Measurements from ENCODE around the gene ZNF280B. TPM values are rescaled to one million over a fixed set of nuclear protein-coding genes. Genes with fewer than 3 reads are reported as not detected.

ZNF280B gene
- total and polyA plus RNA-seq, 9 of the 15 experiments (the other 6 are each of a cell fraction or from before 2014, with no cell fraction given), result 7.7 to 29.9 (median 20.0) TPM

DNA sequence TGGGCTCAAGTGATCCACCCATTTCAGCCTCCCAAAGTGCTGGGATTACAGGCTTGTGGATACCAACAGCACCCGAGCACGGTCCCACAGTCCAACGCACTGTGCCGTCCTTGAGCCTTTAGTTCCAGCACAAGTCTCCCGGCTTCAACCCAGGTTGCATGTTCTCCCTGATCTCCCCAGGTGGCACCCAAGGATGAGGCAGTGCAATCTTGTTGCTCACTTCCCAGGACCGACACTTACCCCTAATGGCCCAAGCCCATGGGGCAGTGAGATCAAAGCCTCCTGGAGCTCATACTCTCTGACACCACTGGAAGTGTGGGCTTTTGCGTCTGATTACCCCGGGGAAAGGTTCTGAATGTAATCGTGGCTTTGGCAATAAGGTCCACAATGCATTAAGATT is 47.1 kb upstream of the ZNF280B start:
- DNase-seq (ENCODE audit: extremely low read depth in 1 of 4, low spot score in 3 of 4) (peak in 1 of 4 experiments; percentile 69), FAIRE-seq (no peak), ATAC-seq (no peak)
- H3K27me3 ChIP-seq (ENCODE audit: control insufficient read depth in 2 of 2, insufficient read depth in 2 of 2, low read length in 2 of 2), result no peaks in the 10 kb centered on the region
- intact Hi-C loops (cut with micrococcal nuclease), result loop anchor here (5.0 to 10.0 kb wide), 4 partner anchors 78 to 921 kb away; partner anchors contain the start of genes CCDC116, MAPK1 and YDJC
- 90% methylated on average over 9 of the region's 9 CpGs for WGBS (ENCODE audit: insufficient coverage, low coverage, missing lambda C conversion rate)
- peak overlapping the region; percentile 98 for H3K4me2 ChIP-seq (ENCODE audit: insufficient read depth, low read length)
- ChIA-PET CTCF (ENCODE audit: low intra/inter-chr PET ratio) (no interaction called here), POLR2A (interaction anchor here (0.6 to 15.3 kb wide), 23 partner anchors 10 to 573 kb away, joined by 3 to 708 read pairs (median 5); partner anchors contain the start of genes TOP3B, ZNF280A and ZNF280B)
- no TSS peak for BruUV-seq (replicated peaks)
- in situ Hi-C loops (cut with MboI), result no loop called here
- peak overlapping the region; percentile 90 for H3K27ac ChIP-seq (ENCODE audit: extremely low read depth, low read depth, low read length)
- H3K9me3 ChIP-seq (replicated peaks; ENCODE audit: control insufficient read depth, insufficient read depth, low read depth, low read length), result no peaks in the 10 kb centered on the region
- peaks cover 43% of the 10 kb centered on the region for H3K9me1 ChIP-seq (ENCODE audit: control insufficient read depth, insufficient read depth, low read length)
- peak overlapping the region; percentile 95 for H3K9ac ChIP-seq (ENCODE audit: insufficient read depth in 1 of 2, low read depth in 2 of 2, low read length in 2 of 2)
- peaks cover 55 to 56% of the 10 kb centered on the region in 2 experiments for H3K4me1 ChIP-seq (replicated peaks in 1 of 2; ENCODE audit: control insufficient read depth in 2 of 2, insufficient read depth in 2 of 2, low read length in 2 of 2)
- H3K36me3 ChIP-seq (ENCODE audit: control insufficient read depth, insufficient read depth, low read length), result peaks cover 68% of the 10 kb centered on the region
- H3K4me3 ChIP-seq, result no peak overlapping the region; the same call in 1 of the 2 replicates
- H4K20me1 ChIP-seq (replicated peaks; ENCODE audit: control insufficient read depth, insufficient read depth, low read length), result peaks cover 58% of the 10 kb centered on the region
- no peak overlapping the region for H2AFZ ChIP-seq (ENCODE audit: low read depth, low read length)
- TF ChIP-seq, protein P1, sequence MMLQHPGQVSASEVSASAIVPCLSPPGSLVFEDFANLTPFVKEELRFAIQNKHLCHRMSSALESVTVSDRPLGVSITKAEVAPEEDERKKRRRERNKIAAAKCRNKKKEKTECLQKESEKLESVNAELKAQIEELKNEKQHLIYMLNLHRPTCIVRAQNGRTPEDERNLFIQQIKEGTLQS (IDR thresholded peaks at IDR 0.05), result no peak
- TF ChIP-seq, protein P1 (CRISPR knock-in tag; conservative IDR thresholded peaks at IDR 0.05), result peak; percentile 43; the same call in 1 of the 2 replicates
- no peak for TF ChIP-seq RBFOX2 (IDR thresholded peaks at IDR 0.05; ENCODE audit: low read depth, low read length)
- TF ChIP-seq, protein P2, sequence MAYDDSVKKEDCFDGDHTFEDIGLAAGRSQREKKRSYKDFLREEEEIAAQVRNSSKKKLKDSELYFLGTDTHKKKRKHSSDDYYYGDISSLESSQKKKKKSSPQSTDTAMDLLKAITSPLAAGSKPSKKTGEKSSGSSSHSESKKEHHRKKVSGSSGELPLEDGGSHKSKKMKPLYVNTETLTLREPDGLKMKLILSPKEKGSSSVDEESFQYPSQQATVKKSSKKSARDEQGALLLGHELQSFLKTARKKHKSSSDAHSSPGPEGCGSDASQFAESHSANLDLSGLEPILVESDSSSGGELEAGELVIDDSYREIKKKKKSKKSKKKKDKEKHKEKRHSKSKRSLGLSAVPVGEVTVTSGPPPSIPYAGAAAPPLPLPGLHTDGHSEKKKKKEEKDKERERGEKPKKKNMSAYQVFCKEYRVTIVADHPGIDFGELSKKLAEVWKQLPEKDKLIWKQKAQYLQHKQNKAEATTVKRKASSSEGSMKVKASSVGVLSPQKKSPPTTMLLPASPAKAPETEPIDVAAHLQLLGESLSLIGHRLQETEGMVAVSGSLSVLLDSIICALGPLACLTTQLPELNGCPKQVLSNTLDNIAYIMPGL (CRISPR knock-in tag; IDR thresholded peaks at IDR 0.05), result peak; percentile 34; the same call in 1 of the 2 replicates
- TF ChIP-seq, protein P3, sequence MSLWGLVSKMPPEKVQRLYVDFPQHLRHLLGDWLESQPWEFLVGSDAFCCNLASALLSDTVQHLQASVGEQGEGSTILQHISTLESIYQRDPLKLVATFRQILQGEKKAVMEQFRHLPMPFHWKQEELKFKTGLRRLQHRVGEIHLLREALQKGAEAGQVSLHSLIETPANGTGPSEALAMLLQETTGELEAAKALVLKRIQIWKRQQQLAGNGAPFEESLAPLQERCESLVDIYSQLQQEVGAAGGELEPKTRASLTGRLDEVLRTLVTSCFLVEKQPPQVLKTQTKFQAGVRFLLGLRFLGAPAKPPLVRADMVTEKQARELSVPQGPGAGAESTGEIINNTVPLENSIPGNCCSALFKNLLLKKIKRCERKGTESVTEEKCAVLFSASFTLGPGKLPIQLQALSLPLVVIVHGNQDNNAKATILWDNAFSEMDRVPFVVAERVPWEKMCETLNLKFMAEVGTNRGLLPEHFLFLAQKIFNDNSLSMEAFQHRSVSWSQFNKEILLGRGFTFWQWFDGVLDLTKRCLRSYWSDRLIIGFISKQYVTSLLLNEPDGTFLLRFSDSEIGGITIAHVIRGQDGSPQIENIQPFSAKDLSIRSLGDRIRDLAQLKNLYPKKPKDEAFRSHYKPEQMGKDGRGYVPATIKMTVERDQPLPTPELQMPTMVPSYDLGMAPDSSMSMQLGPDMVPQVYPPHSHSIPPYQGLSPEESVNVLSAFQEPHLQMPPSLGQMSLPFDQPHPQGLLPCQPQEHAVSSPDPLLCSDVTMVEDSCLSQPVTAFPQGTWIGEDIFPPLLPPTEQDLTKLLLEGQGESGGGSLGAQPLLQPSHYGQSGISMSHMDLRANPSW (CRISPR knock-in tag; IDR thresholded peaks at IDR 0.05), result peak; percentile 84; the same call in 1 of the 2 replicates
- TF ChIP-seq, protein P4, sequence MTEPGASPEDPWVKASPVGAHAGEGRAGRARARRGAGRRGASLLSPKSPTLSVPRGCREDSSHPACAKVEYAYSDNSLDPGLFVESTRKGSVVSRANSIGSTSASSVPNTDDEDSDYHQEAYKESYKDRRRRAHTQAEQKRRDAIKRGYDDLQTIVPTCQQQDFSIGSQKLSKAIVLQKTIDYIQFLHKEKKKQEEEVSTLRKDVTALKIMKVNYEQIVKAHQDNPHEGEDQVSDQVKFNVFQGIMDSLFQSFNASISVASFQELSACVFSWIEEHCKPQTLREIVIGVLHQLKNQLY (CRISPR knock-in tag; conservative IDR thresholded peaks at IDR 0.05), result peak in 1 of 2 experiments; percentile 71; a peak in 1 of 4 replicates
- no peak for TF ChIP-seq SMAD1 (IDR thresholded peaks at IDR 0.05; ENCODE audit: low read depth, low read length, partially characterized antibody)
- H3K79me2 ChIP-seq (ENCODE audit: control insufficient read depth, insufficient read depth, low read length), result peaks cover 75% of the 10 kb centered on the region

Measured in K562 (cell line).